Stimulated activated CD8-positive, alpha-beta memory T cell treated with anti-CD3 and anti-CD28 coated beads, Interleukin-15, amount 100 ng/mL, for 48 hours (primary cell): ENCODE data around the gene SDK2.

Experiments used
- DNase-seq, 2 donors: peaks; one replicate each; pipeline ENCODE4 v3.0.0-alpha.2; 2020; ENCODE audit warnings: low read depth in 2 of 2

The SDK2 gene

DNA sequence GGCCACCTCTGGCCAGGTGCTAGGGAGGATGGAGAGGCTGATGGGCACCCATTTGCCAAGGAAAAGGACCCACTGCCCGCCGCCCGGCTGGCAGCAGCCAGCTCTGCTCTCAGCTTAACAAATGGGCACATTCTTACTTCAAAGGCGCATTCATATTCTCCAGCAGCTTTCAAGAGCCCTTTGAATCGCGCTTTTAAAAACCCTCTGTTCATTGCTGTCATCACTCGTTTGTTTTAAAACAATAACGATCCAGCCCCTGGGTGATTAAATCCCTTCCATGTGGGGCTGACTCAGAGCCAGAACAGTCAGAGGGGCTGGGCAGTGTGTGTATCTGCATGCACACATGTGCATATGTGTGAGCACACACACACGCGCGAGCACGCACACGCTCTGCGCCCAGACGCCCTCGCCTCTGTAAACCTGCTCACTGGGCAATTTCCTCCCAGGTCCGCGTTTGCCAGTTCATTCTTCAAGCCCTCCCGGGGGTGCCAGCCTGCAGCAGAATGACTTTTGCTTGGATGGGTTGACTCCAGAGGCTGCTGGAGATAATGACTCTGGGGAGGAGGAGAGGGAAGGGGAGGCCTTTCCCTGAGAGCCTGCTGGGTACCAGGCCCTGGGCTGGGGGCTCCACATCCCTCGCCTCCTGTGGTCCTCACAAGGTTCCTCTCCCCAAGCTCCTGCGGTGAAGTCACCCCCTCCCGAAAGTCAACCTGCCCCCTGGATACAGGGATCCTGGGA lies 133.1 kb downstream of the SDK2 start:
- no peak for DNase-seq

- DNase-seq, result no peak
These were observed 135.2 kb downstream of the SDK2 start for GRCh38 chr17:73508931-73509605.

GRCh38 chr17:73508057-73508930 lies 136.0 kb downstream of the SDK2 start:
- DNase-seq, result no peak

DNA sequence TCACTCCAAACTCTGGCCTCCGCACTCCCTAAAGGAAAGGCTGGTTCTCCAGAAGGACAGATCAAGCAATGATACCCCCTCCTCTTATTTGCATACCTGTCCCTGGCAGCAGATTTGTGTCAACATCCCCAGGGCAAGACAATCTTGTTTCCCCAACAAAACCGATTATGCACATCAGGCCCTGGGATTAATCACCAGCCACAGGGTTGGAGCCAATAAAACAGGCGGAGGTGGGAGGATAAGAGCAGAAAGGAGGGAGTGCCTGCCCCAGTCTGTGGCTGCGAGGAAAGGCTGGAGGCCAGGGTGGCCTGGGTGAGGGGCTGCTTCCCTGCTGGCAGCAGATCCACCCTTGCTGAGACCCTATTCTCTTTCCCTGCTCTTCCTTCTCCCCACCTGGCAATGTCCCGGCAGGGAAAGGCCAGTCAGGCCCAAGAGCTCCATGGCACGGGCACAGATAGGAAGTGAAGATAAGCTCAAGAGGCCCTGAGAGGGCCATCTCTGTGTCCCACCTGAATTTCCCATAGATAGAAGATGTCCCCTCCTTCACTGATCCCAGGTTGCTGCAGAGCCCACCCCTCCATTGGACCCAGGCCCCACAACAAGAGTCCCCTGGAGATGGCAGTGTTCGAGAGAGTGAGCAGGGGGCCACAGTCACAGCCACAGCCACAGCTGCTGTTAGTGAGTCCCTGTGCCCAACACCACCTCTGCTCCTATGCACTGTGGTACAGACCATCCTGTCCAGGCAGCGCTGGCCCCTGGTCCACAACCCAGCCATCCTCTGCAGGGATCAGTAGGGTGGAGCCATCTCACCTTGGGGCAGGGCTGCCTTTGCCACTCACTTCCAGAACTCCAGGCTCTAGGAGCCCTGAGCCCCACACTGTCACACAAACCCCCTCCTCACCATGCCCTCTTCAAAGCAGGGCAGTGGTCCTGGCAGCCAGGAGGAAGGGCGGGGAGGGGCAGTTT lies 137.5 kb downstream of the SDK2 start:
- no peak for DNase-seq

DNA sequence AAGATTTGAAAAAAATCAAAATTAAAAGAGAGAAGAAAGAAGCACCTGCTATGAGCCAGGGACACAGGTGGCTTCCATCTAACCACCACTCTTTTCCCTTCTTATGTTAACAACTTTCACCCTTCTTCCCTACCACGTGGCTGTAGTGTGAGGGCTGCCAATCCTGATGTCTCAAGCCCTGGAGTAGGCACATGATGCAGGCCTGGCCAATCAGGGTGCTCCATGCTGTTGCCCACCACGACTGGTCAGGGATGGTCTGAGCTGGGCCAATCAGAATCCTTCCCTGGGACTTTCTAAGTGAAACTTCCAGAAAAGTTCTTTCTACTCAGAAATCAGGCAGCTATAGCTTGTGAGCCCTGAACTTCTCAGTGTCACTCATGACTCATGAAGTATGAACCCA lies 140.7 kb downstream of the SDK2 start:
- DNase-seq, result no peak

DNA sequence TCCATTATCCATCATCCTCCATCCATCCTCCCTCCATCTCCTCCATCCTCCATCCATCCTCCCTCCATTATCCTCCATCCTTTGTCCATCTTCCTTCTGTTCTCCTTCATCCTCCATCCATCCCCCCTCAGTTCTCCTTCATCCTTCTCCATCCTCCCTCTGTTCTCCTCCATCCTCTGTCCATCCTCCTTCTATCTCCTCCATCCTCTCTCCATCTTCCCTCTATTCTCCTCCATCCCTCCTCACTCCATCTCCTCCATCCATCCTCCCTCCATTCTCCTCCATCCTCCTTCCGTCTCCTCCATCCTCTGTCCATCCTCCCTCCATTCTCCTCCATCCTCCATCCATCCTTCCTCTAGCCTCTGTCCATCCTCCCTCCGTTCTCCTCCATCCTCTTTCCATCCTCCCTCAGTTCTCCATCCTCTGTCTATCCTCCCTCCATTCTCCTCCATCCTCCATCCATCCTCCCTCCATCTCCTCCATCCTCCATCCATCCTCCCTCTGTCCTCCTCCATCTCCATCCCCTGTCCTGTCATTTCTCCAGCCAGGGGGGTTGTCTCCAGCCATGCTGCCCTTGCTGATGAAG lies 143.7 kb downstream of the SDK2 start:
- no peak for DNase-seq

DNA sequence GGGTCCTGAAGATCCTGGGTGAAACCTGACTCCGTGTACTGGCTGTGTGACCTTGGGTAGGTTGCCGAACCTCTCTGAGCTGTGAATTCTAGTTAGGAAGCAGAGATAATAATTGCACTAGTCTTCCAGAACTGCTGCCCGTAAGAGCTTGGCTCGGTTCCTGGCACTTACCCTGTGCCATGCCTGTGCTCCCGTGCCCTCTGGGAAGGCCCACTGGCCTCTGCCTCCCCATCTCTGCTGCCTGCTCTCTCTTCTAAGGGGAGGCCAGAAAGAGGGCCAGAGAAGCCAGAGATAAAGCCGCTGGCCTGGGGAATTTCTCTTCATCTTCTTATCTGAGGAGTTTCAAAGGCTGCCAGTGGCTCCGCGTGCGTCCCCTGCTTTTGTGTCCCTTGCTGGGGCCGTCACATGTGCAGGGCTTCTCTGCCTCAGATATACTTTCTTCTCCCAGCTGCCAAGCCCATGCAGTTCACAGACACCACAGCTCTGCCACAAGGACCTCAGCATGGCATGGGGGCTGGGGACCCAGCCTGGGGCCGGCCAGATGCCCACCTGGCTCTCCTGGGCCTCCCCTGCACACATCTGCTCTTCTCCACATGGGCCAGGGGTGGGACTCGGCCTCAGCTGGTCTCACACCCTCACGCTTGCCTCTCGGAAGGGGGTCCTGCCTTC lies 145.2 kb downstream of the SDK2 start:
- no peak for DNase-seq

- DNase-seq, result no peak
These were observed 146.1 kb downstream of the SDK2 start for GRCh38 chr17:73498176-73498575.

DNA sequence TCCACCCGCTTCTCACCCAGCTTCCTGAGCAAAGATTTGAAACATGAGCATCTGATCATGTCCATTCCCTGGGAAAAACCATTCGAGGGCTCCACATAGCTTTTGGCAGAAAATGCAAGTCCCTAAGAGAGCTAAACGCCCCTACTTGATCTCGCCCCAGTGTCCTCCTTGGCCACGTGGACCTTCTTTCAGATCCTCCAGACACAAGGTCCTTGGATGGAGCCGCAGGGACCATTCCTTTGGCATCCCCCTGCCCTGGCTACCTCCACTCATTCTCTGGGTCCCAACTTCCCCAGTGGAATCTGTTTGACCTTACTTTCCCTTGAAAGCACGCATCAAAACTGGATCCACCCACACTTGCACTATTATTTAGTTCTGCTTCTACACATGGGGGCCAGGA lies 146.5 kb downstream of the SDK2 start:
- no peak for DNase-seq

- no peak for DNase-seq
These were observed 148.0 kb downstream of the SDK2 start for GRCh38 chr17:73496232-73496631.

- no peak for DNase-seq
These were observed 148.6 kb downstream of the SDK2 start for GRCh38 chr17:73495641-73496040.

GRCh38 chr17:73494950-73495349 lies 149.3 kb downstream of the SDK2 start:
- DNase-seq, result no peak

GRCh38 chr17:73493956-73494926 lies 150.0 kb downstream of the SDK2 start:
- DNase-seq, result no peak

- DNase-seq, result no peak
These were observed 151.1 kb downstream of the SDK2 start for GRCh38 chr17:73492821-73493814.

DNA sequence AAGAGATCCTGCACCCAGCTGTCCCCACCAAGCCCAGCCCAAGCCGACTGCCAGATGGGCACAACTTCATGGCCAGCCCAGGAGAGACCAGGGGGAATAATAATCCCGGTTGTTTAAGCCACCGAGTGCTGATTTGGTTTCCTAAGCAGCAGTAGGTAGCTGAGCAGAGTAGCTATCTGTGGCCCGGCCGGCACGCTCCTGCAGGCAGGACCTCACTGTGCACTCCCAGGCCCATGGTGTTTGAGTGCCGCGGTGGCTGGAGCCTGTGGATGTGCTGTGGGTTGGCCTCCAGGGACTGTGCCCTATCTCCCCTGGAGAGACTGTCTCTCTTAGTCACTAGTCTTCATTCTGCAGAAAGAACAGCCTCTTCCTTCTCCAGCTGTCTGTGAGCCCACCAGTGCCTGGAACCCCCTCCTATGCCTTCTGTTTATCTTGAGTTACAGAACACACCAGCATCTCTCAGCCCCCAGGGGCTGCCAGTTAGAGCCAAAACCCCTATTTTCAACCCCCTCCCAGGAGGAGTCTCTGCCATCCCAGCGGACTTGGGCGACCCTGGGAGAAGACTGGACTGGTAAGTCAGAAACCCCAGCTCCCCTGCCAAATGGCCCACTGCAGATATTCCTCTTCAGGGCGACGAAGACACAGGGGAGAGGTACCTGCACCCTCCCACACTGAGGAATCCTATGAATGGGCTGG lies 152.0 kb downstream of the SDK2 start:
- no peak for DNase-seq

GRCh38 chr17:73491648-73492047 lies 152.6 kb downstream of the SDK2 start:
- no peak for DNase-seq

GRCh38 chr17:73490851-73491250 lies 153.4 kb downstream of the SDK2 start:
- no peak for DNase-seq
